CD1c-positive myeloid dendritic cell (primary cell): ENCODE data around the gene SF3A2.
"Not testable (repeated sequence)": the region's sequence is repeated elsewhere in the genome, so short reads cannot be mapped to it uniquely, and the experiment has no call there.

Source experiments
- DNase-seq: peaks from one replicate; pipeline ENCODE4 v3.0.0-alpha.2; 2016; ENCODE audit errors: extremely low spot score

Gene SF3A2, protein sequence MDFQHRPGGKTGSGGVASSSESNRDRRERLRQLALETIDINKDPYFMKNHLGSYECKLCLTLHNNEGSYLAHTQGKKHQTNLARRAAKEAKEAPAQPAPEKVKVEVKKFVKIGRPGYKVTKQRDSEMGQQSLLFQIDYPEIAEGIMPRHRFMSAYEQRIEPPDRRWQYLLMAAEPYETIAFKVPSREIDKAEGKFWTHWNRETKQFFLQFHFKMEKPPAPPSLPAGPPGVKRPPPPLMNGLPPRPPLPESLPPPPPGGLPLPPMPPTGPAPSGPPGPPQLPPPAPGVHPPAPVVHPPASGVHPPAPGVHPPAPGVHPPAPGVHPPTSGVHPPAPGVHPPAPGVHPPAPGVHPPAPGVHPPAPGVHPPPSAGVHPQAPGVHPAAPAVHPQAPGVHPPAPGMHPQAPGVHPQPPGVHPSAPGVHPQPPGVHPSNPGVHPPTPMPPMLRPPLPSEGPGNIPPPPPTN

DNA sequence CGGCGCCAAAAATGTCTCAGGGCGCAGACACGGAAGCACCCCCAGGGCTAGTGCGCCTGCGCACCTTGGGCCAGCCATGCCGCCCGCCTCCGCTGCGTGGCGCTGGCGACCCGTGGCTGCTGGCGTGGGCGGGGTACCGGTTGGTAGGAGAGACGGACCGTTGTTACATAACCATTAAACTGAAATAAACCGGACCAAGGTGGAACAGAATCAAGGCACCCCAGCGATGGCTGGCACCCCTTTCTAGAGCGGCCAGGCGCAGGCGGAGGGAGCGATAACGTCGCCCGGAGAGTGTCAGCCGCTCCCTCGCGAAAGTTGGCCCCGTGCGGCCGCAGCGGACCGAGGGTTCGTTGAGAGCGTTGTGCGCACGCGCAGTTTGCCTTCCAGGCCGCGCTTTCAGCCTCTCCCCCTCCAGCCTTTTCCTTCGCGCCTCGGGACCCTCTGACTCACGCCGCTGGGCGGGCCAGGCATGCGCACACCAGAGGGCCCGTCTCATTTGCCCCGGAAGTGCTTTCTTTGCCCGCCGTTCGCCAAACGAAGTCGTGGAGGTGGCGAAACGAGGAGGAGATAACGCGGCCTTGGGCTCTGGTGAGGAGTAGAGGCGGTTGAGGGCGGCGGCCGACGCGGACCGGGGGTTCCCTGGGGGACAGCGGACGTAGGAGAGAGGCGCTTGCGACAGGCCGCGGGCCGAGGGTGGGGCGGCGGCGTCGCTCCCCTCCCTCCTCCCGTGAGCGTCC lies at the start of gene SF3A2, which contains the start of gene PLEKHJ1:
Gene SF3A2, plus strand, starts transcription at position 511 of the 737 bp plus-strand sequence. CDS start 6,595 bp downstream, outside the sequence.
Gene PLEKHJ1, minus strand, starts transcription at position 16 of the 737 bp plus-strand sequence. CDS start 81 bp downstream, outside the sequence.
- peak; percentile 100 for DNase-seq

DNA sequence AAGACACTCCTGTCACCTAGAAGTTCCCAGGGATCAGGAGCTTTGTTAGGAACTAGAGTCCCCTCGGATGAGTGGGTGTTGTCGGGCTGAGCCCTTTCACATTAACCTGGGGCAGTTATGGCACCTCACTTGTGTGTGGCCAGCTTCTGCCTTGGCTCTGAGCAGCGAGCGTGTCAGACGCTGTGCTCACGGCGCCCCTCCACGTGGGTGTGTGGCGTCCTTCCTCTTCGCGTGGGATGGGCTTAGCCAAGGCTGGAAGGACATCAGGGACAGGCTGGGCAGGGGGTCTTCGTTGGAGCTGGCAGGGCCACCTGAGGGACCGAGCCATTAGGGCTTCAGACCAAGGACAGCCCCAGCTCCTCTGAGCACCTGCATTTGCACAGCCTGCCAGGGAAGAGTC lies 49.5 kb upstream of the SF3A2 start:
- DNase-seq: peak; percentile 87

GRCh38 chr19:2188708-2189385 lies 47.8 kb upstream of the SF3A2 start:
- DNase-seq: peak; percentile 65

GRCh38 chr19:2189880-2190279 lies 46.7 kb upstream of the SF3A2 start:
- no peak for DNase-seq

GRCh38 chr19:2190848-2191455 lies 45.7 kb upstream of the SF3A2 start:
- no peak for DNase-seq

DNA sequence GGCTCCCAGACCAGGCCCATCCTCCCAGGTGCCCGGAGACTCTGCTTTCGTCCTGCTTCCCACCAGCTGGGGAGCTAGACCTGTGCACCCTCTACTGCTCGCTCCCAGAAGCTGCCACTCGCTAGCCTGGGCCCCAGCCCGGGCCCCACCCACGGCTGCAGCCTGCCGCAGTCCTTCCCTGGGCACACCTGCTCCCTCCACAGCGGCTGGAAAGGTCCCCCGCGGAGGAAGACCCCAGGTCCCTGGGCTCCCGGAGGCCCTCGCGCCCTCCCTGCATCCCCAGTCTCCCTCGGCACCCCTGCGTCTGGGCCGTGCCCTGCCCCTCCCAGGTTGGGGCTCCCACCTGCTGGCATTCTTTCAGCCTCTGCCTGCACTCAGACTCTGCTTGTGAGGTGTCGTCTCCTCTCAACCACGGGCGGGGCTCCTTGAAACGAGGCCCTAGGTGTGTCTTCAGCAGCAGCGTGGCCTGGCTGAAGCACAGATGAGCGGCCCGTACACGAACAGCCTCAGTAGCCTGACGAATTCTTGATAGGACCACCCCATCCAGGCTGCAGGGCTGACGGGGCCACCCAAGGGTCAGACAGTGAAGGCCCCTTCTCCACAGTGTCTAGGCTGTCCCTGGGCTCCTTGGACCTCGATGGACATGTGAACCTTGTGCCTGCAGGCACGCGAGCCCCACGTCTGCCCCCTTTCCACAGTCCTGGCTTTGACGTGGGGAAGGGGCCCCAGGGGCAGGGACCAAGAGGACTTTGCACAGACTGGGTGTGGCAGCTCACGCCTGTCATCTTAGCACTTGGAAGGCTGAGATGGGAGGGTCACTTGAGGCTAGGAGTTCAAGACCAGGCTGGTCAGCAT lies 44.9 kb upstream of the SF3A2 start:
- DNase-seq: no peak

DNA sequence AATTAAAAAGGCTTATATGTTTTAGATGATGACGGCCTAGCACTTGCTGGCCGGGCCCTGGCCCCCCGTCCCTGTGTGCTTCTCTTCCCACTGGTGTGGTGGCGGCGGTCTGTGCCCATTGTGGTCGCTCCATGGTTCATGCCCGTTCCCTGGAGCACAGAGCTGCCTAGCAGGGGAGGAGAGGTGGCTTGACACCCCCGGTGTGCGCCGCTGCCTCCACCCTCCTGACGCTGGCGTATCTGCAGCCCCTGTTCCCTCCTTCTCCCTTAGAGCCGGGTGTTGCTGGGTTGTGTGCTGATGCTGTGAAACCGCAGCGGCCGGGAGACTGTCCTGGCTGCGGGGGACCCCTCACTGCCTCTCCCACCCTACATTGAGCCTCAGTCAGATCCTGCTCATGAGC lies 43.8 kb upstream of the SF3A2 start:
- no peak for DNase-seq

GRCh38 chr19:2193807-2194206 lies 42.8 kb upstream of the SF3A2 start:
- DNase-seq: no peak

DNA sequence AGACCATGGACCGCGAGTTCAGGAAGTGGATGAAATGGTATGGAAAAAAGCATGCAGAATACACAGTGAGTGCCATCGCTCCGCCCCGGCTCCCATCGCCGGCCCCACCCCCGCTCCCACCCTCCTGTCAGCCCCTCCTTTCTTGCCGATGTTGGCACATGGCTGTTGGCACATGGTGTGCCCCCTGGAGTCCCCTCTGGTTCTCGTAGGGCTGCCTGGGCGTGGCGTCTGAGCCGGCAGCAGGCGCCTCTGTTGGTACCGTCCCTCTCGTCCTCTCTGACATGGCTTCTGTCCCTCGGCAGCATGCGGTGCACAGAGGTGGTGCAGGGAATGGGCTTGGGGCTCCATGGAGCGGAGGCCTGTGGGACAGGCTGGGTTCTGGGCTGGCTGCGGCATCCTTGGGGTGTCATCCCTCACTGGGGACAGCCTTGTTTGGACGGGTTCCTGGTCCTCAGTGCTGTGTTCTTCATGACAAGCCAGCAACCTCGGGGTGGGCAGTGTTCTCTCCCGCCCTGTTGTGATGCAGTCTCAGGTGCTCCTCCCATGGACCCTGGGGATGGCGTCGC lies 42.0 kb upstream of the SF3A2 start:
- no peak for DNase-seq

DNA sequence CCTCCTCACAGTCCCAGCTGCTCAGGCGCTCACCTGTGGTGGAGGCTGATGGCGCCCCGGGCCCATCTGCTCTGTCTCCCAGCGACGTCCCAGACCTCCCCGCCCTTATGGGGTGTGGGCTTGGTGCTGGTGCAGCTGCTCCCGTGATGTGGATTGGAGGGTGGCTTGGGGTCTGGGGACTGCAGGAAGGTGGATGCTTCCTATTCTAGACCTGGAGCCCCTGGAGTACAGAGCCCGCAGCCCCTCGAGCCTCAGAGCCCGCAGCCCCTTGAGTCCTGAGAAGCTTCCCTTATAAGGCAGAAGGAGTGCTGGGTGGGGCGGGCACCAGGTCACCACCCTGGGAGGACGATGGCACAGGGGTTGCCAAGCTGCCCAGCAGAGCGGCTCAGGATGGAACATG lies 41.3 kb upstream of the SF3A2 start:
- DNase-seq: no peak

DNA sequence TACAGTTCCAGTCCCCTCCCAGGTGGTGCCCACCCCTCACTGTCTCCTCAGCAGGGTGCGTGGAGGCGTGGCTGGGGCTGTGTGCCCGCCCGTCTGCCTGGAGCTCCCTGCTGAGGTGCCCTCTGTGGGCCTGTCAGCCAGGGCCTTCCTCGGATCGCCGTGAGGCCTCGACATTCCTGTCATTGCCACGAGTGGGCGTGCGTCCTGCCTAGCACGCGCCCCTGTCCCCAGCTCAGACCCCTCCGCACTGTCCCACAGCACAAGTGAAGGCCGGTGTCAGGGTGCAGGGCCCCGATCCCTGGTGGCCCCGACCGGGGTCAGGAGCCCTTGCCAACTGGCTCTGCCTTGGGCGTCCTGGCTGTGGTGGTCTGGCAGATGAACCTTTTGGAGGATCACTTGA lies 40.7 kb upstream of the SF3A2 start:
- DNase-seq: no peak

DNA sequence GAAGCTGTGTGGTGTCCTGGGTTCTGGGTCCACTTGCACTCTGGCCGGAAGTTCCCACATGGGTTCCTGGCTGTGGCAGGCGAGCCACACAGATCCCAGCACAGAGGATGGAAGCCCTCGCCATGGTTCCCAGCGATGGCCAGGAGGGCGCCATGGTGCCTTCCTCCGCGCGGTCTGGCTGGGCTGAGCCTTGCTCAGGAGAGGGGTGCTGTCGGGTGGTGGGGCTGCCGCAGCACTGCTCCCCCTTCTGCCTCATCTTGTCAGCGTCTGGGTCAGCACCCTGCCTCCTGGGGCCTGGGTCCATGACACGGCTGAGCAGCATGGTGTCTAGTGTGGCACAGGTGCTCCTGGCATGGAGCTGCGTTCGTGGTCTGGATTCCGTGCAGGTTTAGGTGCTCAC lies 39.4 kb upstream of the SF3A2 start:
- DNase-seq: no peak

DNA sequence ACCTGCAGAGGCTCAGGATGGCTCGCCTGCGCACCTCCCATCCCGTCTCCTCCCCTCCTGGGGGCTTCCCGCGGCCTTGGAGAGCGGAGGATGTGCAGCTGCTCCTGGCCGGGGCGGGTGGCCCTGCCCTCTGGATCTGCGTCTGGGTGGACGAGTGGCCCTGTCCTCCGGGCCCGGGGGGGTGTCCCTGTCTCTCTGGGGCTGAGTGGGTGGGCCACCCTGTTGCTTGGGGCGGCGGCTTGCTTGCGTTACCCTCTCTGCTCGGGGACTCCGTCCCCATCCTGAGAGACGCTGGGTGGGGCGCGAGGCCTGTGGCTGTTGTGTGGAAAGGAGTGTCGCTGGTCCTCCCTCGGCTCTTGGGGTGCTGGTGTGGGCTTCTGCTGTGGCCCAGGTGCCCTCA lies 38.3 kb upstream of the SF3A2 start:
- no peak for DNase-seq

- no peak for DNase-seq
Observed at GRCh38 chr19:2199215-2199614, 37.4 kb upstream of the SF3A2 start.

- DNase-seq: no peak
Observed at GRCh38 chr19:2199861-2200623, 36.6 kb upstream of the SF3A2 start.

DNA sequence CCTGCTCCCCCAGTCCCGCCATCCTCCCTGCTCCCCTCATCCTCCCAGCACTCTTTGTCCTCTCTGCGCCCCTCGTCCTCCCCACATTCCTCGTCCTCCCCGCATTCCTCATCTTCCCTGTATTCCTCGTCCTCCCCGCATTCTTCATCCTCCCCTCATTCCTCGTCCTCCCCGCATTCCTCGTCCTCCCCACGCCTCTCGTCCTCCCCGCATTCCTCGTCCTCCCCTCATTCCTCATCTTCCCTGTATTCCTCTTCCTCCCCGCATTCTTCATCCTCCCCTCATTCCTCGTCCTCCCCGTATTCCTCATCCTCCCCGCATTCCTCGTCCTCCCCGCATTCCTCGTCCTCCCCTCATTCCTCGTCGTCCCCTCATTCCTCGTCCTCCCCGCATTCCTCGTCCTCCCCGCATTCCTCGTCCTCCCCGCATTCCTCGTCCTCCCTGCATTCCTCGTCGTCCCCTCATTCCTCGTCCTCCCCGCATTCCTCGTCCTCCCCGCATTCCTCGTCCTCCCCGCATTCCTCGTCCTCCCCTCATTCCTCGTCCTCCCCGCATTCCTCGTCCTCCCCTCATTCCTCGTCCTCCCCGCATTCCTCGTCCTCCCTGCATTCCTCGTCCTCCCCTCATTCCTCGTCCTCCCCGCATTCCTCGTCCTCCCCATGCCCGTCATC lies 35.9 kb upstream of the SF3A2 start:
- not testable (repeated sequence) for DNase-seq

DNA sequence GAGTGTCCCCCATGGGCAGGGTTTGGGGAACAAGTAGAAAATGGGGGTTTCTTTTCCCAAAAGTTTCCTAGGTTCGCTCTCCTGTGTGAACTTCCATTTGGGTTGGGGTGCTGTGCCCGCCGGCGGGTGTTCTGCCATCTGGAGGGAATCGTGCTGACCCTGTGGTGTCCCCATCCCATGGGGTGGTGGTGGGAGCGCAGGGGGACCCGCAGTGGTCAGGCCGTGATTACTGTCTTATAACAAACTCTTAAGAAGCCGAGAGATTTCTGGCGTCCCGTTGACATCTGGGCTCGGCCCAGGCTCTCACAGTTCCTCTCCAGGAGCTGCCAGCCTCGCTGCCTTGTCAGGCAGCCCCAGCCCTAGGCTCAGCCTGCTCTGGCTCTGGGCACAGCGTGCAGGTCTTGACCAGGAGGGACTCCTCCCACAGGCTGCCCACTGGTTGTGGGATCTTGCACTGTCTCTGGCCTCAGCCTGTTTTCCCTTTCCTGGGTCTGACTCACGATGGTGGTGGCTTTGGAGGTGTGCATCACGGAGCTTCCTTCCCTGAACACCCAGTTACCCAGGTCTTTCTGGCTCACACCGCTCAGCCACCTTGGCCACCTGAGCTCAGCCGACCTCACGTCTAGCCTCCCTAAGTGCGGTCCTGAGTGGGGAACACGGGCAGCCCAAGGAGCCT lies 35.0 kb upstream of the SF3A2 start:
- DNase-seq: no peak

DNA sequence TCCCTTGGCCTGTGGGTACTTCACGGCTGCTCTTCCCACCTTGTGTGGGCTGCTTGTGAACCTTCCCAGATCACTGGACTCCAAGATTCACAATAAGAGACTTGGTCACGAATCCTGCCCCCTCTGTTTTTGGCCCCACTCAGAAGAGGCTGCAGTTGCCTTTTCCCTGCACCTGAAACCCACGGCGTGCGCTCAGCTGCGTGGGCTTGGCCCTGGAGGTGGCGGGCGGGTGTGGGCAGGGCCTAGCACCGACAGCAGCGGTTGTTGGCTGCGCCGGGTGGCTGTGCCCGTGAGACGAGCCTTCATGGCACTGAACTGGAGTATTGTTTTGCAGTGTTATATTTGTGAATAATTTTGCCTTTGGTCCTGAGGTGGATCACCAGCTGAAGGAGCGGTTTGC lies 34.3 kb upstream of the SF3A2 start:
- DNase-seq: no peak

DNA sequence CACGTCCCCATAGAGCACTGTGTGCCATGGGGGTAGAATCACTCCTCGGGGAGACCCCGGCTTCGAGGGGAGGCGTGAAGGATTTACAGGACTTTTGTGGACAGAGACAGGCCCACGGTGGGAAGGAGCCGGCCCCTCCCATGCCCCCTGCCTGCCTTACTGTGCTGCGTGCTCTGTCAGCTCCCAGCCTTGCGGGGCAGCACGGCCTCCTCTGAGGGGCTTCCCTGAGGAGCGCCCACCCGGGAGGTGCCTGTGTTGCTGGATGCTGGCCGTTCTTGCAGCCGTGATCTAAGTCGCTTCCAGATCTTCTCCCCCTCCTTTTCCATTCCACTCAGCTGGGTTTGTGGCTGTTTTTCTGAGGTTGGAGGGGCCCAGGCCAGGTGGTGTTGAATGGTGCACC lies 29.6 kb upstream of the SF3A2 start:
- no peak for DNase-seq
